ENCODE results near the gene CLSTN2. TPM values are rescaled to one million over a fixed set of nuclear protein-coding genes. Genes with fewer than 3 reads are reported as not detected.

CLSTN2 gene
- total RNA-seq, 2 donors from 2014 or later, result 0.82 to 1.3 TPM

DNA sequence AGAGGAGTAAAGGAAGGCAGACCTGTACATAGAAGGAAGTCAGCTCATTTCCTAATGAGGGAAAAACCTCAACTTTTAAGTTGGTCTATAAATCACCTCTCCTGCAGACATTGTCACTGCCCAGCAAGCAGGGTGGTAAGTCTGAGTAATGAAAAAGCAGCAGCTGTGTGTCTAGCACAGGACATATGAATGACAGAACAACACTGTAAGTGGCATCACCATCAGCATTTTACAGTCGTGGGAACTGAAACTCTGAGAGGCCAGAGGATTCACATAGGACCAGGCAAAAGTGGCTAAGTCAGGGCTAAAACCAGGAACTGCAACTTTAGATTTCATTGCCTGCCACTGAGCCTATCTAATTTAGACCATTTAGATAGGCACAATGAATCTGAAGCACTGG lies 235.6 kb downstream of the CLSTN2 start:
- Histone ChIP-seq H3K9me3 (no peaks in the 10 kb centered on the region), H3K27me3 (no peaks in the 10 kb centered on the region), H3K4me1 (no peaks in the 10 kb centered on the region), H3K4me3 (no peak overlapping the region), H3K27ac (no peak overlapping the region), H3K9ac (ENCODE audit: low read depth in 2 of 2, low read length in 2 of 2) (no peak overlapping the region), H3K36me3 (no peaks in the 10 kb centered on the region)
- intact Hi-C loops (cut with DNase I), result no loop called here
- DNase-seq, result no peak
- TF ChIP-seq, protein P1, sequence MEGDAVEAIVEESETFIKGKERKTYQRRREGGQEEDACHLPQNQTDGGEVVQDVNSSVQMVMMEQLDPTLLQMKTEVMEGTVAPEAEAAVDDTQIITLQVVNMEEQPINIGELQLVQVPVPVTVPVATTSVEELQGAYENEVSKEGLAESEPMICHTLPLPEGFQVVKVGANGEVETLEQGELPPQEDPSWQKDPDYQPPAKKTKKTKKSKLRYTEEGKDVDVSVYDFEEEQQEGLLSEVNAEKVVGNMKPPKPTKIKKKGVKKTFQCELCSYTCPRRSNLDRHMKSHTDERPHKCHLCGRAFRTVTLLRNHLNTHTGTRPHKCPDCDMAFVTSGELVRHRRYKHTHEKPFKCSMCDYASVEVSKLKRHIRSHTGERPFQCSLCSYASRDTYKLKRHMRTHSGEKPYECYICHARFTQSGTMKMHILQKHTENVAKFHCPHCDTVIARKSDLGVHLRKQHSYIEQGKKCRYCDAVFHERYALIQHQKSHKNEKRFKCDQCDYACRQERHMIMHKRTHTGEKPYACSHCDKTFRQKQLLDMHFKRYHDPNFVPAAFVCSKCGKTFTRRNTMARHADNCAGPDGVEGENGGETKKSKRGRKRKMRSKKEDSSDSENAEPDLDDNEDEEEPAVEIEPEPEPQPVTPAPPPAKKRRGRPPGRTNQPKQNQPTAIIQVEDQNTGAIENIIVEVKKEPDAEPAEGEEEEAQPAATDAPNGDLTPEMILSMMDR (IDR thresholded peaks at IDR 0.05), result no peak

DNA sequence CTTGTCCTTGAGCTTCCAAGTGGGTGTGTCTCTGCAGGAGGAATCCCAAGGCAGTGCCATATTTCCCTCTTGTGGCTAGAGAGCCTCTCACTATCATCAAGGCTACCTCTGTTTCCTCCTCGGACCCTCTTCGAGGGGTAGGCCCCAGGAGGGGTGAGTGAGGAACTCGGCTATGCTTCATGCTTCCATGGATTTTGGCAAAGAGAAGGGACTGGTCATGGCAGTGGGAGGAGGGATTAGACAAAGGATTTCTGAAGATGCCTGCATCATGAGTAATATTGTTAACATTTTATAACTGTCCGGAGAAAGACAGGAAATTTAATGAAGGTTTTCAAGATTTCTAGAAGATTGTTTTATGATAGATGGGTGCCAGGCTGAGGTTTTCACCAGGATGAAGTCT lies 241.5 kb downstream of the CLSTN2 start:
- Histone ChIP-seq H3K9me3 (no peaks in the 10 kb centered on the region), H3K27me3 (no peaks in the 10 kb centered on the region), H3K9ac (ENCODE audit: low read depth in 2 of 2, low read length in 2 of 2) (no peak overlapping the region), H3K4me3 (no peak overlapping the region), H3K4me1 (no peaks in the 10 kb centered on the region), H3K36me3 (no peaks in the 10 kb centered on the region), H3K27ac (no peak overlapping the region)
- no peak for DNase-seq
- TF ChIP-seq, protein P1 (IDR thresholded peaks at IDR 0.05), result no peak
- intact Hi-C loops (cut with DNase I), result no loop called here

DNA sequence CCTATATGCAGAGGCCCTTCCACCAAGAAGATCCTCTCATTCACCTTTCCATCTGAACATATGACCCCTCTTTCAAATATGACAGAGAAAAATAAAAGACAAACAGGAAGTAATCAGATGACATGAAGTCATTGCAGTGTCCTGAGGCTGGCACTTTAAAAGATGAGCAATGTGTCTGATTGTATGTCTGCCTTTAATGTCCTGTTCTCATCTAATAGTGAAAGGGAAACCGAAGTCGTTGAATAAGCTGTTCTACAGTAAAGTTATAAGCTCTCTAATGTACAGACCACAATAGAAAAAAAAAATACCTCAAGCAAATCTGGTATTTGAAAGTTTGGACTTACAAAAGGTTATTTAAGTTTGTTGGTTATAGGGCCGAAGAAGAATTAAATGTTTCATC lies 243.0 kb downstream of the CLSTN2 start:
- no peaks in the 10 kb centered on the region for H3K4me1 ChIP-seq
- H3K27ac ChIP-seq, result no peak overlapping the region
- no peaks in the 10 kb centered on the region for H3K9me3 ChIP-seq
- no peak overlapping the region for H3K4me3 ChIP-seq
- H3K36me3 ChIP-seq, result no peaks in the 10 kb centered on the region
- no peaks in the 10 kb centered on the region for H3K27me3 ChIP-seq
- intact Hi-C loops (cut with DNase I), result no loop called here
- no peak overlapping the region for H3K9ac ChIP-seq (ENCODE audit: low read depth in 2 of 2, low read length in 2 of 2)
- no peak for DNase-seq
- TF ChIP-seq, protein P1 (IDR thresholded peaks at IDR 0.05), result no peak

DNA sequence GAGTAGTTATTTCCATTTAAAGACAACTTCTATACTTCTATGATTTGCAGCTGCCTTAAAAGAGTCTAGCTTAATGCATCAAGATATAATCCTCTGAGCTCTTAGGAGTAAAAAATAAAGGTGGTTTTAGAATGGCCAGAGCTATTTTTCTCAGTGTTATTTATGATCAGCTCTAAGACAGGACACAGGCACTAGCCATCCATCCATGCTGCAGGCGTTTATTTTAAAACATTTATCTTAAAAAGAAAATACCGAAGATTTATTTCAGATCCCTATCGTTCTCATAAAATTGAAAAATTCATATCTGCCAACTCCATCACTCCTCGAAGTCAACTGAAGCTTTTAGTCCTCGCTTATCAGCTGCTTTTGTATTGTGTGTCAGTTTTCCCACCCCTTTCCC lies 243.5 kb downstream of the CLSTN2 start:
- intact Hi-C loops (cut with DNase I), result no loop called here
- Histone ChIP-seq H3K4me3 (no peak overlapping the region), H3K27ac (no peak overlapping the region), H3K36me3 (no peaks in the 10 kb centered on the region), H3K4me1 (no peaks in the 10 kb centered on the region), H3K9ac (ENCODE audit: low read depth in 2 of 2, low read length in 2 of 2) (no peak overlapping the region), H3K27me3 (no peaks in the 10 kb centered on the region), H3K9me3 (no peaks in the 10 kb centered on the region)
- TF ChIP-seq, protein P1 (IDR thresholded peaks at IDR 0.05), result no peak
- DNase-seq, result no peak

DNA sequence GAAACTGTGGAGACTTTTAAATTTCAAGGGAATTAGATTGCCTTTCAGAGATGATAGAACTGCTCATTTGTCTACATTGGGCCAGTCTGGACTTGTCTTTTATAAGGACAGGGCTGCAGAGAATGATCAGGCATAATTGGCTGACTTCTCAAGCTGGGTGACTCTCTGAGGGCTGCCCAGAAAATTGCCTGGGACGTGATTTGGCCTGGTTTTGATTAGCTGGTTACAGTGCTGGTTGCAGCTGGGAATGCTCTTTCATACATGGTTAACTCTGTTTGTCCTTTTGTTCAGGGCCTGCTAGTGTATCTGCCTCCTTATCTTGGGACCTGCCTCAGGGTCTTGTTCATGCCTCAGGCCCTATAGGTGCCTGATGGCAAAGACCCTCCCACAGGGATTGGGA lies 245.6 kb downstream of the CLSTN2 start:
- no peaks in the 10 kb centered on the region for H3K36me3 ChIP-seq
- H3K9ac ChIP-seq (ENCODE audit: low read depth in 2 of 2, low read length in 2 of 2), result no peak overlapping the region
- no peak overlapping the region for H3K27ac ChIP-seq
- DNase-seq, result no peak
- no peaks in the 10 kb centered on the region for H3K4me1 ChIP-seq
- no peak overlapping the region for H3K4me3 ChIP-seq
- no peaks in the 10 kb centered on the region for H3K27me3 ChIP-seq
- TF ChIP-seq, protein P1 (IDR thresholded peaks at IDR 0.05), result no peak
- intact Hi-C loops (cut with DNase I), result no loop called here
- H3K9me3 ChIP-seq, result no peaks in the 10 kb centered on the region

DNA sequence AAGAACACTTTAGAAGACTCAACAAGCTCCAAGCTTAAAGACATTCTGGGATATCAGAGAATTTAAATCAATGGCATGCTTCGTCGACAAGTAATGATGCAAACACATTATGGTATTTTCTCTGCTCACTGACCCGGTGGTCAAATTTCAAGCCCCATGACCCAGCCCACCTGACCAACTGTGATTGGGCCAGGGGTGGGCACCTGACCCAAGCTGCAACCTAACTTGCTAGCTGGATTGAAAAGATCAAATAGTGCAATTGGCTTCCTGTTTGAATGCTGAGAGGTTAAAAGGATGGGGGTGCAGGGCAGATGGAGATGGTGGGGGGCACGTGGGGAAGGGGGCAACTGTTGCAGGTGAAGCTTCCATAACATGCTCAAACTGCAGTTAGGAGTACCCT lies 250.4 kb downstream of the CLSTN2 start:
- no peaks in the 10 kb centered on the region for H3K27me3 ChIP-seq
- H3K27ac ChIP-seq, result no peak overlapping the region
- H3K4me1 ChIP-seq, result no peaks in the 10 kb centered on the region
- DNase-seq, result no peak
- H3K9me3 ChIP-seq, result no peaks in the 10 kb centered on the region
- intact Hi-C loops (cut with DNase I), result no loop called here
- H3K4me3 ChIP-seq, result no peak overlapping the region
- TF ChIP-seq, protein P1 (IDR thresholded peaks at IDR 0.05), result no peak
- no peak overlapping the region for H3K9ac ChIP-seq (ENCODE audit: low read depth in 2 of 2, low read length in 2 of 2)
- no peaks in the 10 kb centered on the region for H3K36me3 ChIP-seq

Measured in colonic mucosa (tissue), 4 donors.